Mucosa of gallbladder (tissue), 1 donor: Measurements from ENCODE around the gene STOX2. TPM values are rescaled to one million over a fixed set of nuclear protein-coding genes. Genes with fewer than 3 reads are reported as not detected.
A peak's percentile ranks its signal among the peaks of the same experiment; 100 is the strongest.
"Not testable (repeated sequence)": the region's sequence is repeated elsewhere in the genome, so short reads cannot be mapped to it uniquely, and the experiment has no call there.

Experiments used
- DNase-seq: peaks from one replicate; pipeline ENCODE4 v3.0.0-alpha.2; 2020; ENCODE audit warnings: low spot score
- total RNA-seq: library from RNA; stranded (reverse); gene quantifications from one replicate; pipeline ENCODE4 v1.2.1, GENCODE V29; 2021
- donor health status: DM: no; HTN: no; CAD: no.

The STOX2 gene
- total RNA-seq, 1 donor from 2014 or later: 6.6 TPM

GRCh38 chr4:184022679-184023383 lies 117.7 kb downstream of the STOX2 start:
- no peak for DNase-seq

GRCh38 chr4:184024637-184025036 lies 119.5 kb downstream of the STOX2 start:
- no peak for DNase-seq

- no peak for DNase-seq
Measured at GRCh38 chr4:184028561-184029374, 123.7 kb downstream of the STOX2 start.

GRCh38 chr4:184030036-184030435 lies 124.9 kb downstream of the STOX2 start:
- DNase-seq: no peak

DNA sequence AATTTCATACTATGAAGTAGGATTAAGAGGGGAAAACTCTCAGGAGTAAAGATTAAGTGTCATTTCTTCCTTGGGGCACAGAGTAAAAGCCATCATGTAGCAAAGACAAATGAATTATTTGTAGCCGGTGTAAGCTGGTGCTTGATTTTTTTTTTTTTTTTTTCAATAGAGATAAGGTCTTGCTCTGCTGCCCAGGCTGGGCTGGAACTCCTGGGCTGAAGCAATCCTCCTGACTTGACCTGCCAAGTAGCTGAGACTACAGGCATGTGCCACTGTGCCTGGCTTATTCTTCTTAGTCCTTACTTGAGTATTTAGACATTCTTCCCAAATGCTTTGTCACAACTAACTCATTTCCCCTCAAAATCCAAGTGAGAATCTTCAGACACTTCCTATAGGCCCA lies 125.7 kb downstream of the STOX2 start:
- no peak for DNase-seq

- DNase-seq: no peak
Measured at GRCh38 chr4:184032091-184032490, 127.0 kb downstream of the STOX2 start.

DNA sequence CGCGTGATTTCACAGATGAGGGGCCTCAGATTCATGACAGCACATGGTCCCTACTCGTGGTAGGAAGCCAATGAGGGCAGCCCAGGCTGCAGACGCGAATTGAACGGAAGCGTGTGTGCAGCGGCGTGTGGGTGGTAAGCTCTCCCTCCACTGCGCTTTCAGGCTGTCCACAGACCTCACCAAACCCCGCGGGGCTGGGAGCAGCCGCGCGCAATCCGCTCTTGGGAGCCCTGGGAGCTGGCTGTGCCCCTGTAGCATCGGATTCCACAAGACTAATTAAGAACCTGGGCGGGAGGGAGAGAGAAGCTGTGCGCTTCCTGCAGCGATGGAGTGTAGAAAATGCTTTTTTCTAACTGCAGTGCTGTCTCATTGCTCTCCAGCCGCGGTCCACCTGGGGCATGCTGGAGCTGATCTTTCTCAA lies 134.9 kb downstream of the STOX2 start:
- no peak for DNase-seq

- no peak for DNase-seq
Measured at GRCh38 chr4:184041156-184041555, 136.0 kb downstream of the STOX2 start.

DNA sequence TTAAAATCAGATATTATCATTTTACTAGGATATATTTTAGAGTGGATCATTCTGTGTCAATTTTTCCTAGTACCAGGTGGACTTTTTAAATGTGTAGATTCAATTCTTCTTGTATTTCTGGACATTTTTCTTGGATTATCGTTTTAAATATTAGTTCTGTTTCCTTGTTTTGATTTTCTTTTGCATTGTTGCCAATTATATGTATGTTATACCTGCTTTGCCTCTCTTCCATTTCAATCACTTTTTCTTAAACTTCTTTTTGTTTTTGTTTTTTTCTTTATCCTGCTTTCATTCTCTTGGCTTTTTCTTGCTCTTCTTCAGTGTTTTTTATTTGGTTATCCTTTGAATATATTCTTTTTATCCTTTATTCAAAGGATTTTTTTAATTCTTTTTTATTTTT lies 141.0 kb downstream of the STOX2 start:
- no peak for DNase-seq

DNA sequence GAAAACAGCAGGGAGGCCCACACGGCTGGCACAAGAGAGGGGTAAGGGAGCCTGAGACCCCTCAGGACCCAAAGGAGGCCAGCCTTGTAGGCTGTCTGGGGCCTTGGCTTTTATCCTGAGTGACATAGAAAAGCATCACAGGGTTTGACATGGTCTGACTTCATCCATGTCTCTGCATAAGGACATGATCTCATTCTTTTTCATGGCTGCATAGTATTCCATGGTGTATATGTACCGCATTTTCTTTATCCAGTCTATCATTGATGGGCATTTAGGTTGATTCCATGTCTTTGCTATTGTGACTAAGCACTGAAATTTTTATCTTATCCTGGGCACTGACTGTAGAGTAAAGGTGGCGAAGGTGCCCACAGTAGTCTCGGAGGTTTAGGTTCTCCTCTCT lies 146.2 kb downstream of the STOX2 start:
- DNase-seq: not testable (repeated sequence)

DNA sequence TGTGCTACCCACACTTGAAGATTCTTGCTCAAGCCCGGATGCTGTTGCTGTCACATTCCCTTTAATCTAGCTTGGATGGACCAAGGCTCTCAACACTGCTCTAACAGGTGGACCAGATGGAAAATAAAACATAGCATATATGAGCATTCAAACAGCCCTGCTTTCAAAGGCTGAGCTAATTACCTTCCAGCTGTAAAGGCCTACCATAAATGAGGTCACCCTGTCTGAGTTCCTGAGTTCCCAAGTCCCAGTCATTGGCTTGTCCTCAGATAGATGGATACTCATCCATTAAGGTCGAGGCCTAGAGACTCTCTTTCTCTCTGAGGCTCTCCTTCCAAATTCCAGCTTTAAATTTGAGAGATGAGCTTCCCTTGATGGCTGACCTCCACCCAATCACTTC lies 147.5 kb downstream of the STOX2 start:
- no peak for DNase-seq

DNA sequence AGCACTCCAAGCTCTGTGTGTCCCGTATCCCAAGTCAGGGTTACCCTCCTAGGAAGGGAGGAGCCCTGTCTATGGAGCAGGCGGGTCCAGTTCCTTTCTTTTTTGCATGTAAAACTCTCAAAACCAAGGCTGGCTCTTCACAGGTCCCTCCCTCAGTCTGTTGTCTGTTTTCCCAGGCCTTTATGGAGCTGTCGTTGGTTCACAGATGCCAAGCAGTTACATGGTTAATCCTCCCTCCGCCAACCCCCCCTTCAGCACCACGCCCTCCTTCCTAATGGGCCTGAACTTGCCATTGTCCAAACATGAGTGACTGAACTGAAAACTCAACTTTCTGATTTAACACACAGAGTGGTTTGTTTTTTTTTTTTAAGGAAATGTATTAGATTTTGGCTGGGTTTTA lies 148.3 kb downstream of the STOX2 start:
- no peak for DNase-seq

DNA sequence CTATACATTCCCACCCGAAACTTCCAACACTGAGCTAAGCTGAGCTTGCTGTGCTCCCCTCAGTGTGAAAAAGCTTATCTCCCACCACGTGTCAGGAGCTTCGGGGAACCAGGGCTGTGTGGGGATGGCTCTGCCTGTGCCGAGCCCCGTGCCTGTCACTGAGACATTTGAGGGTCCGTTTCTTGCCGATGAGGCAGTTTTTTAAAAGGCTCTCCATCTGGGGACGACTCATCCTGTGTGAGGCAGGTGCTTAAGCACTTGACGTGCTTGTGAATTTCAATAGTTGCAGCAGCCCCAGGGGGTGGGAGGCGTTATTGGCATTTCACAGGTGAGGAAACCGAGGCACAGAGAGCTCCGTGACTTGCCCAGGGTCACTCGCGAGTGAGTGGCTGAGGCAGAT lies 151.8 kb downstream of the STOX2 start:
- no peak for DNase-seq

DNA sequence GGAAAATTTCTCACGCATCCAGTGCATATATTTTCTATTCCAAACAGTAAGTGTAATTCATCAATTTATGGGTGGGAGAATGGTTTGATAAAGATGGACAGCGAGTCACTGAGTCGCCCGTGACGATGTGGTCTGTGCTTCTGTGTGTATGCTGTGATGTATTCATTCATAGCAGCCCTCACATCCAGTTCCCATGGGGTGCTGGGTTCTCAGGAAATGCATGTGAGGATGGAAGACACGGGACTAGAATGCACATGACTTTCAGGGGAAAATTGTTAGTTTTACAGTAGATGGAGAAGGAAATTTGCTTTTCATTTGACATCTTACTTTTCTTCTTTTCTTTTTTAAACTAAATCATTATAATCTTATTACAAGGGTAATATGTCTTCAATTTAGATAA lies 152.9 kb downstream of the STOX2 start:
- DNase-seq: no peak

GRCh38 chr4:184059099-184059498 lies 154.0 kb downstream of the STOX2 start:
- DNase-seq: no peak

DNA sequence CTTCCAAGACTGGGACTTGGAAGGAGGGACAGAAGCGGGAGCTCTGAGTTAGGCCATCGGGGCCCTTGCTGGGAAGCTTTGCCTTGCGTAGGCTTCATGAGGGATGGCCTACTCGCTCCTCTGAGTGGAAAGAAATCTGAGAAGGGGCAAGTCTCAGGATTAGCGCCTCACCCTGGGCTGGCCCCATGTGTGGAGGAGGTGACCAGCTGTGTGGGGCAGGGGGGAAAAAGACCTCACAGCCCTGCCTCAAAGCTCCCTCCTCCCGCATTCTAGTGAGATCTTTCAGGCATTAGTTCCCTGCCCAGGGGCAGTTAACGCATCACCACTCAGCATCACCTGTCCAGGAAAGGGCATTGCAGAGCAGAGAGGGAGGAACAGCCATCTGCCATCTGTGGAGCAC lies 156.5 kb downstream of the STOX2 start:
- no peak for DNase-seq

DNA sequence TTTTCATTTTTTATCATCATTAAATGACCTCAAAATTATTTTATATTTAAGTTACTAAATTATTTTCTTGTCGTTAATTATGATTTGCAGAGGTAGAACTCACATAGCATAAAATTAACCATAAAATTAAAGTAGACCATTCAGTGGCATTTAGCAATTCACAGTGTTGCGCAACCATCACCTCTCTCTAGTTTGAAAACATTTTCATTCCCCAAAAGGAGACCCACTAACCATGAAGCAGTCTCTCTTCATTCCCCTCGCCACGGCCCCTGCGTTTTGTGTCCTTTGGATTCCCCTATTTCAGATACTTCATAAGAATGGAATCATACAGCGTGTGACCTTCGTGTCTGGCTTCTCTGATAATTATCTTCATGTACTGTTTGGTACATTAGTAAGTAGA lies 157.7 kb downstream of the STOX2 start:
- DNase-seq: no peak

DNA sequence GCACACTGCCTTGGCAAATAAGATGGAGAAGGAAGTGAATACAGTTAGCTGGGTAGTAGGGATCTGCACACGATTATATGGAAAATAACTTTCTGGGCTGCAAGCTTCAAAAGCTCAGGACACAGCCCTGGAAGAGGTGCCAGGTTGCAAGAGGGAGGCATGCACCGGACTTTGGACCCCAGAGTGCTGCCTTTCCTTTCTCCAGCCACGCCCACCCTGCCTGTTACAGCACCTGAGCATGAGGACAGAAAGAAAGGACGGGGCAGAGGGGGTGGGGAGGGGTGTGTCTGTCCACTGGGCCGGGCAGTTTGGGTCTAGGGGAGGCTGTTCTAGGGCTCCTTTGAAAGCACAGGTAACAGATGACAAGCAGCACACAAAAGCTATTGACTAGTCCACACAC lies 159.8 kb downstream of the STOX2 start:
- peak; percentile 84 for DNase-seq

GRCh38 chr4:184066584-184067300 lies 161.6 kb downstream of the STOX2 start:
- DNase-seq: peak; percentile 43

- no peak for DNase-seq
Measured at GRCh38 chr4:184067931-184068554, 162.9 kb downstream of the STOX2 start.
